Mononuclear cell (primary cell): ENCODE measurements around the gene ALKBH5. TPM values are rescaled to one million over a fixed set of nuclear protein-coding genes. Genes with fewer than 3 reads are reported as not detected.

Experiments
- H3K27me3 ChIP-seq: 2 replicates; pipeline ENCODE4 v1.6.0; 2011; ENCODE audit warnings: low read length, control low read depth; ENCODE audit not compliant: insufficient read depth
- H3K4me1 ChIP-seq: 2 replicates; pipeline ENCODE4 v1.5.1; 2011; ENCODE audit warnings: mild to moderate bottlenecking, low read length, control low read depth; ENCODE audit not compliant: insufficient read depth
- H3K4me3 ChIP-seq: 2 replicates; pipeline ENCODE4 v1.5.1; 2011; ENCODE audit warnings: mild to moderate bottlenecking, low read length, moderate library complexity
- H3K9me3 ChIP-seq: 2 replicates; pipeline ENCODE4 v1.5.1; 2011; ENCODE audit warnings: low read depth, mild to moderate bottlenecking, control low read depth, low read length
- total RNA-seq: library from RNA; depleted of rRNA; stranded (reverse); fragments of >200 nt; gene quantifications from one replicate; pipeline ENCODE4 v1.2.3, GENCODE V29; 2012

Gene ALKBH5
- total RNA-seq, 1 donor, result 97.9 TPM

- Histone ChIP-seq H3K9me3 (no peaks in the 10 kb centered on the region), H3K4me1 (peaks cover 75% of the 10 kb centered on the region), H3K27me3 (no peaks in the 10 kb centered on the region), H3K4me3 (peak overlapping the region; percentile 2)
These were observed 3.6 kb downstream of the ALKBH5 start for GRCh38 chr17:18187226-18187625.

- no peaks in the 10 kb centered on the region for H3K27me3 ChIP-seq
- H3K4me3 ChIP-seq, result no peak overlapping the region
- peaks cover 70% of the 10 kb centered on the region for H3K4me1 ChIP-seq
- H3K9me3 ChIP-seq, result no peaks in the 10 kb centered on the region
These were observed 4.5 kb downstream of the ALKBH5 start for GRCh38 chr17:18187821-18188761.

GRCh38 chr17:18190628-18191235 lies 7.1 kb downstream of the ALKBH5 start:
- no peaks in the 10 kb centered on the region for H3K27me3 ChIP-seq
- H3K9me3 ChIP-seq, result no peaks in the 10 kb centered on the region
- no peak overlapping the region for H3K4me3 ChIP-seq
- H3K4me1 ChIP-seq, result peaks cover 57% of the 10 kb centered on the region

GRCh38 chr17:18191236-18191667 lies 7.6 kb downstream of the ALKBH5 start:
- Histone ChIP-seq H3K4me1 (peaks cover 52% of the 10 kb centered on the region), H3K27me3 (no peaks in the 10 kb centered on the region), H3K9me3 (no peaks in the 10 kb centered on the region), H3K4me3 (no peak overlapping the region)

- Histone ChIP-seq H3K4me3 (no peak overlapping the region), H3K9me3 (no peaks in the 10 kb centered on the region), H3K27me3 (no peaks in the 10 kb centered on the region), H3K4me1 (peaks cover 45% of the 10 kb centered on the region)
These were observed 8.3 kb downstream of the ALKBH5 start for GRCh38 chr17:18191967-18192366.

- H3K9me3 ChIP-seq, result no peaks in the 10 kb centered on the region
- no peaks in the 10 kb centered on the region for H3K27me3 ChIP-seq
- no peak overlapping the region for H3K4me3 ChIP-seq
- peaks cover 27% of the 10 kb centered on the region for H3K4me1 ChIP-seq
These were observed 10.8 kb downstream of the ALKBH5 start for GRCh38 chr17:18194394-18194793.

- H3K4me3 ChIP-seq, result no peak overlapping the region
- H3K4me1 ChIP-seq, result peaks cover 23% of the 10 kb centered on the region
- no peaks in the 10 kb centered on the region for H3K9me3 ChIP-seq
- H3K27me3 ChIP-seq, result no peaks in the 10 kb centered on the region
These were observed 11.2 kb downstream of the ALKBH5 start for GRCh38 chr17:18194804-18195203.

GRCh38 chr17:18195246-18195645 lies 11.6 kb downstream of the ALKBH5 start:
- Histone ChIP-seq H3K27me3 (no peaks in the 10 kb centered on the region), H3K4me1 (peaks cover 19% of the 10 kb centered on the region), H3K4me3 (no peak overlapping the region), H3K9me3 (no peaks in the 10 kb centered on the region)

GRCh38 chr17:18197535-18198194 lies 14.0 kb downstream of the ALKBH5 start:
- Histone ChIP-seq H3K4me3 (no peak overlapping the region), H3K4me1 (no peaks in the 10 kb centered on the region), H3K27me3 (no peaks in the 10 kb centered on the region), H3K9me3 (no peaks in the 10 kb centered on the region)

GRCh38 chr17:18198530-18198929 lies 14.9 kb downstream of the ALKBH5 start:
- no peaks in the 10 kb centered on the region for H3K9me3 ChIP-seq
- no peaks in the 10 kb centered on the region for H3K4me1 ChIP-seq
- no peak overlapping the region for H3K4me3 ChIP-seq
- H3K27me3 ChIP-seq, result no peaks in the 10 kb centered on the region

- Histone ChIP-seq H3K4me3 (no peak overlapping the region), H3K27me3 (no peaks in the 10 kb centered on the region), H3K4me1 (no peaks in the 10 kb centered on the region), H3K9me3 (no peaks in the 10 kb centered on the region)
These were observed 17.5 kb downstream of the ALKBH5 start for GRCh38 chr17:18201108-18201507.

GRCh38 chr17:18203308-18203707 lies 19.7 kb downstream of the ALKBH5 start:
- Histone ChIP-seq H3K9me3 (no peaks in the 10 kb centered on the region), H3K27me3 (no peaks in the 10 kb centered on the region), H3K4me1 (no peaks in the 10 kb centered on the region)

GRCh38 chr17:18205861-18206260 lies 22.2 kb downstream of the ALKBH5 start:
- Histone ChIP-seq H3K27me3 (no peaks in the 10 kb centered on the region), H3K9me3 (no peaks in the 10 kb centered on the region), H3K4me1 (no peaks in the 10 kb centered on the region), H3K4me3 (no peak overlapping the region)

More at GRCh38 chr17:18203308-18203707, 19.7 kb downstream of the ALKBH5 start:
- no peak overlapping the region for H3K4me3 ChIP-seq

GRCh38 chr17:18206962-18207361 lies 23.3 kb downstream of the ALKBH5 start:
- Histone ChIP-seq H3K4me1 (no peaks in the 10 kb centered on the region), H3K4me3 (no peak overlapping the region), H3K27me3 (no peaks in the 10 kb centered on the region), H3K9me3 (no peaks in the 10 kb centered on the region)

GRCh38 chr17:18208092-18208491 lies 24.5 kb downstream of the ALKBH5 start:
- H3K4me3 ChIP-seq, result no peak overlapping the region

More at GRCh38 chr17:18208092-18208491, 24.5 kb downstream of the ALKBH5 start:
- H3K27me3 ChIP-seq, result no peaks in the 10 kb centered on the region
- no peaks in the 10 kb centered on the region for H3K9me3 ChIP-seq
- H3K4me1 ChIP-seq, result no peaks in the 10 kb centered on the region
